ENCODE results near the gene JOSD1.
A peak's percentile ranks its signal among the peaks of the same experiment; 100 is the strongest.

The JOSD1 gene

GRCh38 chr22:38710866-38711265, 10.1 kb upstream of the JOSD1 start:
- no peak for DNase-seq

- DNase-seq = no peak
Measured at GRCh38 chr22:38710351-38710750, 9.6 kb upstream of the JOSD1 start.

- no peak for DNase-seq
Measured at GRCh38 chr22:38709306-38709705, 8.6 kb upstream of the JOSD1 start.

GRCh38 chr22:38707984-38708383, 7.2 kb upstream of the JOSD1 start:
- no peak for DNase-seq

GRCh38 chr22:38707346-38707745, 6.6 kb upstream of the JOSD1 start:
- DNase-seq = no peak

GRCh38 chr22:38706901-38707195, 6.1 kb upstream of the JOSD1 start:
- no peak for DNase-seq

- DNase-seq = peak in 1 of 2 experiments; percentile 49
Measured at GRCh38 chr22:38706101-38706900, 5.6 kb upstream of the JOSD1 start.

GRCh38 chr22:38705235-38706100, 4.7 kb upstream of the JOSD1 start, which contains the start of gene GTPBP1:
GTPBP1 (plus strand) TSS chr22:38705944; CDS start chr22:38705956, 12 bp downstream.
- peak; percentile 100 for DNase-seq

GRCh38 chr22:38704654-38705234, 4.0 kb upstream of the JOSD1 start:
- peak in 1 of 2 experiments; percentile 35 for DNase-seq

GRCh38 chr22:38700270-38700788, 414 bp downstream of the JOSD1 start:
- peak in 1 of 2 experiments; percentile 46 for DNase-seq

GRCh38 chr22:38699784-38700183, 959 bp downstream of the JOSD1 start:
- peak in 1 of 2 experiments; percentile 22 for DNase-seq

GRCh38 chr22:38699143-38699542, 1.6 kb downstream of the JOSD1 start:
- no peak for DNase-seq

- DNase-seq = no peak
Measured at GRCh38 chr22:38698407-38699094, 2.2 kb downstream of the JOSD1 start.

- no peak for DNase-seq
Measured at GRCh38 chr22:38697425-38698089, 3.2 kb downstream of the JOSD1 start.

GRCh38 chr22:38696606-38697424, 3.9 kb downstream of the JOSD1 start:
- DNase-seq = no peak

- no peak for DNase-seq
Measured at GRCh38 chr22:38694940-38695339, 5.8 kb downstream of the JOSD1 start.

- no peak for DNase-seq
Measured at GRCh38 chr22:38694049-38694448, 6.7 kb downstream of the JOSD1 start.

GRCh38 chr22:38689651-38690050, 11.1 kb downstream of the JOSD1 start:
- DNase-seq = no peak

GRCh38 chr22:38685761-38686160, 15.0 kb downstream of the JOSD1 start:
- no peak for DNase-seq

GRCh38 chr22:38684895-38685294, 15.8 kb downstream of the JOSD1 start:
- DNase-seq = no peak
